ENCODE results near the gene GDPD1. TPM values are rescaled to one million over a fixed set of nuclear protein-coding genes. Genes with fewer than 3 reads are reported as not detected.

GDPD1 gene
- total RNA-seq, 1 experiment from 2014 or later: 3.1 TPM

GRCh38 chr17:59260722-59261121 lies 40.4 kb downstream of the GDPD1 start:
- peaks cover 8% of the 10 kb centered on the region; the same call in 1 of the 2 replicates for H3F3A ChIP-seq (ENCODE audit: insufficient read depth, low read depth)
- intact Hi-C loops (cut with micrococcal nuclease; ENCODE audit: unreplicated experiment): no loop called here

GRCh38 chr17:59266745-59267144 lies 46.4 kb downstream of the GDPD1 start:
- no peaks in the 10 kb centered on the region; the same call in 1 of the 2 replicates for H3F3A ChIP-seq (ENCODE audit: insufficient read depth, low read depth)
- no peak overlapping the region for H3K27ac ChIP-seq
- BruUV-seq (replicated peaks): no TSS peak
- no peak overlapping the region for H3K4me2 ChIP-seq
- H3K9me3 ChIP-seq (ENCODE audit: insufficient read depth, low read depth): no peaks in the 10 kb centered on the region
- ChIA-PET POLR2A (ENCODE audit: unreplicated experiment) (interaction anchor here (0.6 kb wide), 2 partner anchors 198 to 353 kb away, joined by 4 read pairs; partner anchors contain the start of gene CLTC), CTCF (no interaction called here)
- TF ChIP-seq EZH2 (IDR thresholded peaks at IDR 0.05; ENCODE audit: low read depth) (no peak), CTCF (conservative IDR thresholded peaks at IDR 0.05) (no peak)
- no peaks in the 10 kb centered on the region for H3K4me1 ChIP-seq (replicated peaks; ENCODE audit: insufficient read depth)
- no peaks in the 10 kb centered on the region for H3K27me3 ChIP-seq (ENCODE audit: insufficient read depth, low read depth)
- H3K79me2 ChIP-seq (ENCODE audit: low read depth): no peaks in the 10 kb centered on the region
- no peak overlapping the region; the same call in 1 of the 2 replicates for H2AFZ ChIP-seq
- no peak for DNase-seq
- H4K20me1 ChIP-seq (ENCODE audit: insufficient read depth): no peaks in the 10 kb centered on the region
- H3K36me3 ChIP-seq (ENCODE audit: low read depth): no peaks in the 10 kb centered on the region
- H3K9me2 ChIP-seq (ENCODE audit: insufficient read depth): no peaks in the 10 kb centered on the region
- intact Hi-C loops (cut with micrococcal nuclease; ENCODE audit: unreplicated experiment): no loop called here
- H3K4me3 ChIP-seq: no peak overlapping the region

More at GRCh38 chr17:59260722-59261121, 40.4 kb downstream of the GDPD1 start:
- Histone ChIP-seq H3K9me3 (ENCODE audit: insufficient read depth, low read depth) (no peaks in the 10 kb centered on the region), H4K20me1 (ENCODE audit: insufficient read depth) (no peaks in the 10 kb centered on the region), H3K4me1 (replicated peaks; ENCODE audit: insufficient read depth) (peaks cover 15% of the 10 kb centered on the region; the same call in 1 of the 2 replicates), H3K9me2 (ENCODE audit: insufficient read depth) (no peaks in the 10 kb centered on the region), H3K27ac (no peak overlapping the region), H3K27me3 (ENCODE audit: insufficient read depth, low read depth) (no peaks in the 10 kb centered on the region), H3K36me3 (ENCODE audit: low read depth) (no peaks in the 10 kb centered on the region), H3K4me3 (no peak overlapping the region), H3K79me2 (ENCODE audit: low read depth) (no peaks in the 10 kb centered on the region), H2AFZ (no peak overlapping the region), H3K4me2 (no peak overlapping the region)
- ChIA-PET POLR2A (ENCODE audit: unreplicated experiment) (no interaction called here), CTCF (no interaction called here)
- TF ChIP-seq EZH2 (IDR thresholded peaks at IDR 0.05; ENCODE audit: low read depth) (no peak), CTCF (conservative IDR thresholded peaks at IDR 0.05) (no peak)
- no peak for DNase-seq
- BruUV-seq (replicated peaks): no TSS peak

GRCh38 chr17:59267776-59268175 lies 47.5 kb downstream of the GDPD1 start:
- Histone ChIP-seq H3K36me3 (ENCODE audit: low read depth) (no peaks in the 10 kb centered on the region), H3K4me3 (no peak overlapping the region), H3K27ac (no peak overlapping the region), H4K20me1 (ENCODE audit: insufficient read depth) (no peaks in the 10 kb centered on the region), H3K4me2 (no peak overlapping the region), H3K4me1 (replicated peaks; ENCODE audit: insufficient read depth) (no peaks in the 10 kb centered on the region), H3K79me2 (ENCODE audit: low read depth) (no peaks in the 10 kb centered on the region), H3K9me2 (ENCODE audit: insufficient read depth) (no peaks in the 10 kb centered on the region), H3F3A (ENCODE audit: insufficient read depth, low read depth) (no peaks in the 10 kb centered on the region; the same call in 1 of the 2 replicates), H3K9me3 (ENCODE audit: insufficient read depth, low read depth) (no peaks in the 10 kb centered on the region), H2AFZ (no peak overlapping the region), H3K27me3 (ENCODE audit: insufficient read depth, low read depth) (no peaks in the 10 kb centered on the region)
- no peak for DNase-seq
- CTCF ChIA-PET: no interaction called here
- intact Hi-C loops (cut with micrococcal nuclease; ENCODE audit: unreplicated experiment): no loop called here
- no TSS peak for BruUV-seq (replicated peaks)
- POLR2A ChIA-PET (ENCODE audit: unreplicated experiment): no interaction called here
- TF ChIP-seq EZH2 (IDR thresholded peaks at IDR 0.05; ENCODE audit: low read depth) (no peak), CTCF (conservative IDR thresholded peaks at IDR 0.05) (no peak)
